NCI-H2227 (cell line): ENCODE data around the gene CNTN5.
"Not testable (repeated sequence)": the region's sequence is repeated elsewhere in the genome, so short reads cannot be mapped to it uniquely, and the experiment has no call there.

Experiments used
- DNase-seq: peaks from one replicate; lab custom pipeline; 2025; ENCODE audit not compliant: unreplicated experiment; lab: John Stamatoyannopoulos, UW

The CNTN5 gene

DNA sequence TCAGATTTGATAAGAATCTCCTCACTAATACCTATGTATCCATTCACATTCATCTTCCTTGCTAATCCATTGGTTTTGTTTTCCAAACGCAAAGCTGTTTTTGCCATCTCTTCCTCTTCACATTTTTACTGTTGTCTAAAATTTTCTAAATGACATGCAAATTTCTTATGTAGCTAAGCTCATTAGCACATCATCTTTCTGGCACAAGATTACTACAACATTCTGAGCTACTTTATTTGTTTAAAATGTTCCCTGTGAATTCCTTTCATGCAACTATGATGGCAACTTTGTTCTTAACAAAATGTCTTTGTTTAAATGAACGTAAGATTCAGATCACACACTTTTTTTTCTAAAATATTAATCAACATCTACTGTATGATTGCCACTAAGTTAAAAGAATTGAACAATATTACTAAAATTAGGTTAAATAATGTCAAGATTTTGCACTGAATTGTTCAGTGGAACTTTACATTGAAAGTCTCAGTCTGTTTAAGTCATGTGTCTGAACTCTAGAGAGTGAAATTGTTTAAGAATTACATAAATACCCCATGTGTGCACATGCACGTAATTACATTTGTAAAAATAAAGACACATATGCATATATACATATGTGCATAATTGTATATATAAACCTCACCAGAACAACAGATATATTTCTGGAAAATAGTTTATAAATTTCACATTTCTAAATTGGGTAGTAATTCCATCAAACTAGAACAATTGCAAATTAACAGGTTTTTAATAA, 688.4 kb downstream of the CNTN5 start:
- no peak for DNase-seq

GRCh38 chr11:99716302-99716701, 695.6 kb downstream of the CNTN5 start:
- DNase-seq, result no peak

DNA sequence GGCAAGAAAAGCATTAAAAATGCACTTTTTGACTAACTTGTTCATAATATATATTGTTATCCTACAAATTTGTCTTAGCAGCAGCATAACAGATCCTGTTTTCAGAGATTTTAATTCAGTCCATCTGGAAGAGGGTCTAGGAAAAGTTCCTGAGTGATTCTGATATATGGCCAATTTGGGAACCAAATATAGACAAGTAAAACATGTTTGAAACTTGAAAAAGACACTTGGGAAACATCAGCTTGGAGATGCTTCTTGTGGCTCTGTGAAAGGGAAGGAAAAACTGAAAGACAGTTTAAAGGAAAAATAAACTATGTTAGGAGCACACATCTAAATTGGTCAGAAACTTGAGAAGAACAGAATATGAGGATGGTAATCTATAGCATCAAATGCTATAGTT, 697.5 kb downstream of the CNTN5 start:
- DNase-seq, result no peak

DNA sequence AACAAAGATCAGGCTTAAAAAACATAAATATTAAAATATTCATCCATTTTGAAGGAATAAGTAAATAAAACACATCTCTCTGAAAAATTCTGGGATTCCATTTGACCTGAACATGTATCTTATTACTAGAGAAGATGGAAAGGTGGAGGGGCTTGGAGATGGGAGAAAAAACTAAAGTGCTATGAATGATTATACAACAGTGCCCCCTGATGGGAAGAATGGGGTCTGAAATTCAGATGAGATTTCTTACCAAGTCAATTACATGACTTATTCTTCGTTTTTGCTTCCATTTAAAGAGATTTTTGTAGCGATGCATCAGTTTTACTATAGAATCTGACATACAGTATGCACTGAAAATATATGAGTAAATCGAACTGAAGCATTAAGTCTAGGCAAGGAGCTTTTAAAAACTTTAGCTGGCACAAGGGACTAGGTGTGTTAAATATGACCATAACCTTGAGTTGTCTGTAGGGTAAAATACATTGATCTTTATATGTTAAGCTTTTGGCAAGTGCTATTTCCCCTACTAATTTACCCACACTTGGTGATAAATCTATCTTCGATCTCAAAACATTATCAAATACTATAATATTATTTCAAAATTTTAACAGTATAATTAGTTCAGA, 718.8 kb downstream of the CNTN5 start:
- no peak for DNase-seq

- DNase-seq, result no peak
These were observed 721.8 kb downstream of the CNTN5 start for GRCh38 chr11:99742501-99742900.

- no peak for DNase-seq
These were observed 739.0 kb downstream of the CNTN5 start for GRCh38 chr11:99759787-99760186.

DNA sequence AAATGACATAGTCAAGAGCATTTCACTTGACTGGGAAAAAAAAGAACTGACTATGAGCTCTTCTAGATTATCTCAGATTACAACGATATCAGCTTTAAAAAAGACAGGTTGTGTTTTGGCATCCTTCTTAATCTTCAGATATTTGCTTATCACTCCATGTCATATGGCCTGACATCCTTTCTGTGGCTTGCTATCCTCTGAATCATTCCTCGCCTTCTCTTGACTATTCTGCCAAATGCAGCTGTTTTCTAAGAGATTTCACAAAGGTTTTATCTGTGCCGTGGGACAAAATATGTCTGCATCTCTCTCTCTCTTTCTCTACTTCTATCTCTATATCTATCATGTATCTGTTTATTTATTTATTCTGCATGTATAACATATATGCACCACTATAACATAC, 746.1 kb downstream of the CNTN5 start:
- DNase-seq, result no peak

DNA sequence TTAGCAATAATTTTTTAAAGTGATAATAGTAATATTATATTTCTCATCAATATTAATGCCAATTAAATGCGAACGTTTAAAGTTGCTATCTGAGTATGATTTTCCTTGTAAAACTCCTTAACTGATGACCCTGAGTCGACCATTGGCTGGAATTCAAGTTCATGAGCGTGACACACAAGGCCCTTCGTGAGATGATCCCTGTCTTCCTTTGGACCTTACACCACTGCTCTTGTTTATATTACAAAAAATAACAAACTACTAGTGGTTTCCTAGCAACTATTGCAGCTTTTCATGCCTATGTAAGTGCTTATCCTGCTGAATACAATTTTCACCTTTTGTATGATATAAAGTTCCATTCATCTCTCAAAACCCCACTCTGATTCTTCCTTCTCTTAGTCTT, 752.9 kb downstream of the CNTN5 start:
- no peak for DNase-seq

GRCh38 chr11:99781074-99781473, 760.3 kb downstream of the CNTN5 start:
- no peak for DNase-seq

- no peak for DNase-seq
These were observed 770.6 kb downstream of the CNTN5 start for GRCh38 chr11:99791354-99791753.

DNA sequence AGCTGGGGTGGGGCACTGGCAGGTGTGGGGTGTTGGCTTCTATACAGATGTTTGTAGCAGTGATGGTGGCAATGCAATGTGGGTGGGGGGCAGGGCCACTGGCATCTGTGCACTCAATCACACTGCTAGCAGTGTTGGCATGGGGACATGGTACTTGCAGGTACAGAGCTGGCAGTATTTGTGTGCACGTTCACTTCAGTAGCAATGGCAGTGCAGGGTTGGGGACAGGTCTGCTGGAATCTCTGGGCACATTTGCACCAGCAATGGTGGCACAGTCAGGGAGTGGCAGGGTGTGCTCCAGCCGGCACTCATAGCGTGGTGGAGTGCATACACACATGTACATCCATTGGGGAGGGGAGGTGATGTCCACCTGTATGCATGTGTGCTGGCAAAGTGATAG, 775.2 kb downstream of the CNTN5 start:
- DNase-seq, result no peak

- DNase-seq, result no peak
These were observed 782.8 kb downstream of the CNTN5 start for GRCh38 chr11:99803501-99803900.

DNA sequence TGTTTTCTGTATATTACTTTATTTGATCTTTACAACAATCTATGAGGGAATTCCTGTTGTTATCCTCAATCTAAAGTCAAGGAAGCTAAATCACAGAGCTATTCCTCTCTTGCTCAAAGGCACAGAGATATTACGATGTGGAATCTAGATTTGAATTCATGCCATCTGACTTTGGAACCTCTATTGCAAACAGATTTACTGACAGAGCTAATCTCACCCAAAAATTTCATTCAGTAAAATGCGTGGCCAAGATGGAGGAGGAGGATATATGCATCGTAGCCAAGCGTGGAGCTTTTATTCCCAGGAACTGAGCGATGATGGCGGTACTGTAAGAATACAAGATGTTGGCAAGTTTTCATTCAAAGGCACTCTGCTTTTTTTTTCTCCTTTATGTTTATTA, 791.8 kb downstream of the CNTN5 start:
- DNase-seq, result no peak

- no peak for DNase-seq
These were observed 793.3 kb downstream of the CNTN5 start for GRCh38 chr11:99814021-99814420.

GRCh38 chr11:99814738-99815137, 794.0 kb downstream of the CNTN5 start:
- DNase-seq, result no peak

DNA sequence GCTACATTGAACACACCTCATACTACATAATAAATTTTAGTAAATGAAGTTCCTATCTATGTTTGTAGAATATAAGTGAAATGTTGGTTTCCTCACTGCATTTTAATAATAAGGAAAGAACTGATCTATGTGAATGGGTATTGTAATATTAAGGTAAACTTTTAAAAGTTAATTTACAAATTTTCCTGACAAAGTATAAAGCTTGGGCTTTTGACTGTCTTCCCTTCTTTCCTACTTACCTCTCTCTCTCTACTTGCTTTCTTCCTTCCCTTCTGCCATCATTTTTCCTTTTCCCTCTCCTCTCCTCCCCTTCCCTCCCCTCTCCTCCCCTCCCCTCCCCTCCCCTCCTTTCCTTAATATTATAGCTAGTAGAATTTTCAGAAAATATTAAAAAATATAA, 798.2 kb downstream of the CNTN5 start:
- DNase-seq, result no peak

DNA sequence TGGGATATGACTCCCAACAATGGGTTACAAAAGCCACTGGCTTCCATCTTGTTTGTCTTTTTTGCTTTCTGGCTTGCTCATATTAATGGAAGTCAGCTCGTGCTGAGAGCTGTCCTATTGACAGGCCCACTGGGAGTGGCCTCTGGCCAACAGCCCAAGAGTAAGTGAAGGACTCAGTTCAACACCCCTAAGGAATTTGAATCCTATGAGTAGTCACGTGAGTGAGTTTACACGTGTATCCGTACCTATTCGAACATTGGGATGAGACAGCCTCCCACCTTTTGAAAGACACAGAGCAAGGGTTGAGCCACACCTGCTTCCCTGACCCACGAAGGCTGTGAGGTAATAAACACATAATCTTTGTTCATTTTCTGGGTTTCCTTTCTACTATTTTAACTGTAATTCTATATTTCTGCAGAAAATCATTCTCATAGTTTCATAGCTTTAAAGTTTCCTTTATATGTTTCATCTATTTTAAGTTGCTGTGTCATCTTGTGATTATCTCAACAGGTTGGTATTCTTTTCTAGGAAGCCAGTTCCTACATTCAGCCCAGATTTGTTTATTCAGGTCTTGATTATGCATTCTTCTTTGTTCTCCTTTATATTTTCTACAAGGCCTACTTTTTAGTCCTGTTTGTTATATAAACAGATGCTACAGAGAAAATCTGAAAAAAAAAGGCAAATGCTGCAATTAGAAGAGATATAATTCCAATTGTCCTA, 802.3 kb downstream of the CNTN5 start:
- DNase-seq, result no peak

- DNase-seq, result not testable (repeated sequence)
These were observed 816.0 kb downstream of the CNTN5 start for GRCh38 chr11:99836739-99837138.

GRCh38 chr11:99841885-99842284, 821.1 kb downstream of the CNTN5 start:
- no peak for DNase-seq

DNA sequence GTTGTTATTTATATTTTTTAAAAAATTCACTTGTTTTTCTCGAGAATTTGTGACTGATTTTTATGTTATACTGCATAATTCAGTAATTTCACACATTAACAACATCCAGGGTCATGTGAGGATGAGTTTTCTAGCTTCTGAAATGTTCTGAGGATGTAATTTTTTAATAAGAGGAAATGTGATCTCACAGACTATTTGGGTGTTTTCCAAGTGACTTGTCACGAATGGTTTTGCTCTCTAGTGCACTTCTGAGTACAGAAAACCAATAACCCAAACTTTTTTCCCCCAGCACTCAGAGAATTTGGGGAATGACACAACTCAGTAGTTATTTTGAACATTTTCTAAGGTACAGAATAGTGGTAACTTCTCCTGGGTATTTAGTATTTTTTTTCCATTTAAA, 845.2 kb downstream of the CNTN5 start:
- no peak for DNase-seq

DNA sequence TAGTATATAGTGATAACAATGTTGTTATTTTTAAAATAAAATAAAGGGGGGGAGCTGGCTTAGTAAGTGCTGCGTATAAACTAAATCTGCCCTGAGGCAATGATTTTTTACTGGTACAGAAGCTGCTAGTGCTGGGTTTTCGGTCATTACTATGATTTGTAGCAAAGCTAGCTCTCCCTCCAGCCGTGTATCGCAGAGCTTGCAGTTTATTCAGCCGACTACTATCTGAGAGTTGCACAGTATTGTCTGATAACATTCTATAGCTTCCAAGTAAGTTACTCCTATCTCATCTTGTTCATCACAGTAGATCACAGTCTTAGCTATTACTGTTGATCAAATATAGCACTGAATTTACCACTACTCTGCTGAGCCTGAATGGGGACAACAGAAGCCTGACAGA, 860.9 kb downstream of the CNTN5 start:
- DNase-seq, result no peak

DNA sequence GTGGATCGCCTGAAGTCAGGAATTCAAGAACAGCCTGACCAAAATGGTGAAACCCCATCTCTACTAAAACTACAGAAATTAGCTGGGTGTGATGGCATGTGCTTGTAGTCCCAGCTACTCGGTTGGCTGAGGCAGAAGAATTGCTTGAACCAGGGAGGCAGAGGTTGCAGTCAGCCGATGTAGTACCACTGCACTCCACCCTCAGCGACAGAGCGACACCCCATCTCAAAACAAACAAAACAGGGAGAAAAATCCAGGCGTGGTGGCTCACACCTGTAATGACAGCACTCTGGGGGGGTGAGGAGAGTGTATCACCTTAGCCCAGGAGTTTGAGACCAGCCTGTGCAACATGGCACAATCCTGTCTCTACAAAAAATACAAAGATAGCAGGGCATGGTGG, 864.0 kb downstream of the CNTN5 start:
- DNase-seq, result no peak
